ENCODE measurements around the gene ZC3H7B. TPM values are rescaled to one million over a fixed set of nuclear protein-coding genes. Genes with fewer than 3 reads are reported as not detected.
"Not testable (repeated sequence)": the region's sequence is repeated elsewhere in the genome, so short reads cannot be mapped to it uniquely, and the experiment has no call there.

The ZC3H7B gene
- total and polyA plus RNA-seq, 2 experiments from 2014 or later = 5.7 to 61.5 TPM

- TF ChIP-seq POLR2AphosphoS5 (IDR thresholded peaks at IDR 0.05; ENCODE audit: low read depth) = no peak
- no peak for TF ChIP-seq ZNF462 (CRISPR knock-in tag; IDR thresholded peaks at IDR 0.05)
- Histone ChIP-seq H3K27ac (ENCODE audit: low read depth) (peak overlapping the region; percentile 27; the same call in 1 of the 2 replicates), H3K27me3 (ENCODE audit: insufficient read depth) (no peaks in the 10 kb centered on the region), H3K4me1 (ENCODE audit: insufficient read depth) (no peaks in the 10 kb centered on the region), H3K4me3 (no peak overlapping the region), H3K4me2 (no peak overlapping the region), H3F3A (replicated peaks; ENCODE audit: low read depth) (peaks cover 14% of the 10 kb centered on the region; the same call in 1 of the 2 replicates), H2AFZ (no peak overlapping the region), H3K9me2 (ENCODE audit: insufficient read depth) (no peaks in the 10 kb centered on the region), H3K79me2 (replicated peaks; ENCODE audit: insufficient read depth) (no peaks in the 10 kb centered on the region), H3K36me3 (ENCODE audit: insufficient read depth) (peaks cover 67% of the 10 kb centered on the region), H4K20me1 (replicated peaks; ENCODE audit: insufficient read depth) (peaks cover 28% of the 10 kb centered on the region)
- no peak for DNase-seq (ENCODE audit: low spot score)
- H3K9me3 Mint-ChIP-seq = no peaks in the 10 kb centered on the region
- peaks cover 11% of the 10 kb centered on the region for H3K4me1 Mint-ChIP-seq
- H3K36me3 Mint-ChIP-seq (ENCODE audit: low read depth) = peaks cover 94% of the 10 kb centered on the region
- H3K27ac Mint-ChIP-seq = no peak overlapping the region
- H3K27me3 Mint-ChIP-seq (ENCODE audit: insufficient read depth, low read depth, poor library complexity) = peaks cover 8% of the 10 kb centered on the region
- no peak overlapping the region; the same call in 2 of the 3 replicates for H3K4me3 Mint-ChIP-seq
- no peak; the same call in 2 of the 3 replicates for ATAC-seq
These were observed 43.6 kb upstream of the ZC3H7B start for GRCh38 chr22:41257696-41258095.

GRCh38 chr22:41259756-41260155, 41.6 kb upstream of the ZC3H7B start:
- not testable (repeated sequence) for H3K9me2 ChIP-seq (ENCODE audit: insufficient read depth); ATAC-seq; H3K4me1 ChIP-seq (ENCODE audit: insufficient read depth); H3K27me3 Mint-ChIP-seq (ENCODE audit: insufficient read depth, low read depth, poor library complexity); H3K27ac Mint-ChIP-seq; H3K4me2 ChIP-seq; H3K9me3 Mint-ChIP-seq; H3K4me3 ChIP-seq; H3K27ac ChIP-seq (ENCODE audit: low read depth); H3K4me3 Mint-ChIP-seq; H2AFZ ChIP-seq; H3K27me3 ChIP-seq (ENCODE audit: insufficient read depth); DNase-seq (ENCODE audit: low spot score); H3K79me2 ChIP-seq (replicated peaks; ENCODE audit: insufficient read depth)
- Histone ChIP-seq H3K36me3 (ENCODE audit: insufficient read depth) (peaks cover 69% of the 10 kb centered on the region), H4K20me1 (replicated peaks; ENCODE audit: insufficient read depth) (peaks cover 23% of the 10 kb centered on the region), H3F3A (replicated peaks; ENCODE audit: low read depth) (peaks cover 11% of the 10 kb centered on the region; the same call in 1 of the 2 replicates)
- peaks cover 96% of the 10 kb centered on the region for H3K36me3 Mint-ChIP-seq (ENCODE audit: low read depth)
- H3K4me1 Mint-ChIP-seq = peaks cover 11% of the 10 kb centered on the region
